SU-DHL-6 (cell line): Measurements from ENCODE around the gene ODF2.

ENCODE experiments used
- EZH2phosphoT487 ChIP-seq: fragments of 200-600 bp; sonication (generic), shearing (Covaris generic); conservative IDR thresholded peaks from 2 replicates; pipeline ENCODE4 v1.6.1; 2018; ENCODE audit warnings: mild to moderate bottlenecking, antibody characterized with exemption, low read length, moderate library complexity, mixed read lengths
- TF ChIP-seq, protein P1 (sequence below): fragments of 200-600 bp; sonication (generic); IDR thresholded peaks from one replicate; pipeline ENCODE4 v1.5.1; 2017; ENCODE audit warnings: antibody characterized with exemption, mild to moderate bottlenecking, low read length, moderate library complexity; ENCODE audit not compliant: insufficient read depth, poor library complexity, severe bottlenecking

DNA sequence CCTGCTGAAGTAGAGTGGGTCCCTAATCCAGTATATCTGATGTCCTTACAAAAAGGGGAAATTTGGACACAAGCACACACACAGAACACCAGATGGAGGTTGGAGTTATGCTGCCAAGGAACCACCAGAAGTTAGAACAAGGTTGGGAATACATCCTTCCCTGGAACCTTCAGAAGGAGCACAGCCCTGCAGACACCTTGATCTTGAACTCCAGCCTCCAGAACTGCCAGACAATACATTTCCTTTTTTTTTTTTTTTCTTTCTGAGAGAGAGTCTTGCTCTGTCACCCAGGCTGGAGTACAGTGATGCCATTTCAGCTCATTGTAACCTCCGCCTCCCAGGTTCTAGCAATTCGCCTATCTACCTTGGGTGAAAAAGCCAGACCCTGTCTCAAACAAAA lies 7.1 kb upstream of the ODF2 start:
- TF ChIP-seq, protein P1, sequence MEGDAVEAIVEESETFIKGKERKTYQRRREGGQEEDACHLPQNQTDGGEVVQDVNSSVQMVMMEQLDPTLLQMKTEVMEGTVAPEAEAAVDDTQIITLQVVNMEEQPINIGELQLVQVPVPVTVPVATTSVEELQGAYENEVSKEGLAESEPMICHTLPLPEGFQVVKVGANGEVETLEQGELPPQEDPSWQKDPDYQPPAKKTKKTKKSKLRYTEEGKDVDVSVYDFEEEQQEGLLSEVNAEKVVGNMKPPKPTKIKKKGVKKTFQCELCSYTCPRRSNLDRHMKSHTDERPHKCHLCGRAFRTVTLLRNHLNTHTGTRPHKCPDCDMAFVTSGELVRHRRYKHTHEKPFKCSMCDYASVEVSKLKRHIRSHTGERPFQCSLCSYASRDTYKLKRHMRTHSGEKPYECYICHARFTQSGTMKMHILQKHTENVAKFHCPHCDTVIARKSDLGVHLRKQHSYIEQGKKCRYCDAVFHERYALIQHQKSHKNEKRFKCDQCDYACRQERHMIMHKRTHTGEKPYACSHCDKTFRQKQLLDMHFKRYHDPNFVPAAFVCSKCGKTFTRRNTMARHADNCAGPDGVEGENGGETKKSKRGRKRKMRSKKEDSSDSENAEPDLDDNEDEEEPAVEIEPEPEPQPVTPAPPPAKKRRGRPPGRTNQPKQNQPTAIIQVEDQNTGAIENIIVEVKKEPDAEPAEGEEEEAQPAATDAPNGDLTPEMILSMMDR = no peak
- no peak for TF ChIP-seq EZH2phosphoT487
